Measurements from ENCODE around the gene NINL.

DNA sequence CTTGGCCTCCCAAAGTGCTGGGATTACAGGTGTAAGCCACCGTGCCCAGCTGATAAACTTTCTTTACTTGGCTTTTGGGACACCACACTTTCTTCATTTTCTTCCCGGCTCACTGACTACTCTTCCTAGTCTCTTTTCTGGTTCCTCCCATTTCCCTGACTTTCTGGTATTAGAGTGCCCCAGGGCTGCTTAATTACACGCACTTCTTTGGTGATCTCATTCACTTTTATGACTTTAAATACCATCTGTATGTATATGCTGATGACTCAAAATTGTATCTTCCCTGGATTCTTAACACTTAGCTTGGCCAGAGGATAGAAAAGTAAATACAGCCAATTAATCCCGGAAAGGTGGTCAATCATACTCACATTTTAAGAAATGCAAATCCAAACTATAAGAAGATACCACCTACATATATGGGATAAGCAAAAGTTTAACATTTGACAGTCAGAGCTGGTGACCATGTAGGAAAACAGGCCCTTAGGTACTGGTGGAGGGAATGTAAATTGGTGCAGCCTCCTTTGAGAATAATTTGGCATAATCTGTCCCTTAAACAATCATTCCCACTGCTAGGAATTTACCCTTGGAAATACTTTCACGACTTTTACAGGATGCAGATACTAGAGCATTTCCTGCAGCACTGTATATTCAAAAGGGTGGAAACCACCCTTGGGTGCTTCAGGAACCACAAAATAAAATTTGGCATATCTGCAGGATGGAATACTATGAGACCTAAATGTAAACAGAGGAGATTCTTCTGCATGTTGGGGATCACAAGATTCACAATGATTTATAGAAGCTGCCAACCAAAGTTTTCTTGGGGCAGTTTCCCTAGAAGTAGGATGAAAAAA, 47.8 kb upstream of the NINL start:
- no peak for TF ChIP-seq RAD21 (IDR thresholded peaks at IDR 0.05 in 1 of 2, conservative IDR thresholded peaks at IDR 0.05 in 1 of 2; ENCODE audit: low read depth in 2 of 2, low read length in 2 of 2)
- no peak for TF ChIP-seq TAF1 (IDR thresholded peaks at IDR 0.05; ENCODE audit: low read depth, low read length)
- TF ChIP-seq CTCF (IDR thresholded peaks at IDR 0.05; ENCODE audit: control extremely low read depth in 1 of 3, insufficient read depth in 1 of 3, low read depth in 1 of 3, low read length in 3 of 3), result no peak
- TF ChIP-seq BCL11A (IDR thresholded peaks at IDR 0.05; ENCODE audit: low read depth in 2 of 2, low read length in 2 of 2), result no peak
- TF ChIP-seq CEBPB (IDR thresholded peaks at IDR 0.05; ENCODE audit: low read depth, low read length), result no peak
- no peak for TF ChIP-seq MAX (IDR thresholded peaks at IDR 0.05)
- no peak for TF ChIP-seq JUND (IDR thresholded peaks at IDR 0.05; ENCODE audit: low read length)
- TF ChIP-seq RFX5 (IDR thresholded peaks at IDR 0.05; ENCODE audit: borderline replicate concordance, low read depth, low read length), result no peak
- no peak for TF ChIP-seq POLR2A (IDR thresholded peaks at IDR 0.05; ENCODE audit: control extremely low read depth in 1 of 2, low read depth in 2 of 2, low read length in 2 of 2)
- TF ChIP-seq CBX5 (IDR thresholded peaks at IDR 0.05; ENCODE audit: low read depth, low read length), result no peak
- TF ChIP-seq RXRA (IDR thresholded peaks at IDR 0.05; ENCODE audit: insufficient read depth, low read depth, low read length), result no peak
- no peak for TF ChIP-seq EZH2 (IDR thresholded peaks at IDR 0.05; ENCODE audit: low read depth, low read length, severe bottlenecking)
- no peak for TF ChIP-seq ZNF274 (IDR thresholded peaks at IDR 0.05; ENCODE audit: borderline replicate concordance, extremely low read depth, low read length)
- no peak for TF ChIP-seq EP300 (IDR thresholded peaks at IDR 0.05; ENCODE audit: borderline replicate concordance in 1 of 2, low read depth in 2 of 2, low read length in 2 of 2)
